ENCODE results near the gene KDM4E.
"Not testable (repeated sequence)": the region's sequence is repeated elsewhere in the genome, so short reads cannot be mapped to it uniquely, and the experiment has no call there.

KDM4E gene

GRCh38 chr11:95024958-95025357 lies at the start of gene KDM4E:
Gene KDM4E, plus strand, starts transcription at chr11:95025258. Its CDS starts 300 bp downstream, at chr11:95025558.
- no peak for DNase-seq (ENCODE audit: low read depth, low spot score)

DNA sequence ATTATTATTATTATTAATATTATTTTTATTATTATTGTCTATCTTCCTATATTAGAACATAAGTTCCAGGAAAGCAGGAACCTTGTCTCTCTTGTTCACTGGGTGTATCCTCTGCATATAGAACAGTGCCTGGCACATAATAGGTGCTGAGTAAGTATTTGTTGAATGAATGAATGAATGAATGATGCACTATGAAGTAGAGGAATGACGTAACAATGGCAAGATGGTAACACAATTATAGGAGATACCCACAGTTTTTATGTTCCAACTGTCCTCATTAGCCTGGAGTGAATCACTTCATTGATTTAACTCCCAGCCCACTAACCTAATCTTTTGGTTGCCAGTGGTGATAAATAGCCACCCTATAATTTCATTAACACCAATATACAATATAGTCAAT lies 49.5 kb upstream of the KDM4E start:
- DNase-seq (ENCODE audit: low read depth, low spot score): no peak

- no peak for DNase-seq (ENCODE audit: low read depth, low spot score)
These were observed 37.7 kb upstream of the KDM4E start for GRCh38 chr11:94987378-94987777.

DNA sequence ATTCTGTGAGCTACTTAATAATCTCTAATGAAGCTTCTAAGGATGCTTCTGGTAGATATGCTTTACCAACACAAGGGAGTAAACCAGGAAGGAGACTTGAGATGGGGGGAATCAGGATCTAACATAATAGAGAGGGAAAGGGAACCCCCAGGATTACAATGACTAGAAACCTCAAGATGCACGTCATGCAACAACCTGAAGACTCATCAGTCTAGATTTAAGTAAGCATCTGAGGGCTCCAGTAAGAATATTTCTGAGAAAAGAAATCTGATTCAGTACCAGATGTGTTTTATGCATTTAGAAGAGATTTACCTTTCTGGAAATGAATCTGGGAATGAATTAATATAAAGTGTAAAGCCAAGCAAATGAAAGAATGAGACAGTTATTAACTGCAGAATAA lies 36.3 kb upstream of the KDM4E start:
- DNase-seq (ENCODE audit: low read depth, low spot score): no peak

DNA sequence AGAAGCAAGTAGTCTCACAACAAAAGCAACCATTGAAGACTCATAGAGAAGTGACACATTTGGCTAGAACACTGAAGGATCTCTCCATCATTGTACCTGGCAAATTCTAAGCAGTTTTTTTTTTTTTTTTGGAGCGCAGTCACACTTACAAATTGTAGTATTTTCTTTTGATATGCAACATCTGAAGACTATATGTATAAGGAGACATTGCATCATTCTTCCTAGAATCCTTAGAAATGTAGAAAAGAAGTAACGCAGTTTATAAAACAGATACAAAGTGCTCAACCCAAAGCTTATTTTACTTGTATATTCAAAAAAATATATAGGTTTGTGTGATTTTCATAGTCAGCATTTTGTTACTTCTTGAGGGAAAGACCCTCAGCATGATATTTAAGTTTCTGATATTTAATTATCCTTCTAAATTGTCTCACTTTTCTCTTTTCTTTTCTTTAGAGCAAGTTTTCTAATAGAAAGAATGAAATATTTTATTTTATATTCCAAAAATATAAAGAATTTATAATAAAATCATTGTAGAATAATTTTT lies 31.6 kb upstream of the KDM4E start:
- no peak for DNase-seq (ENCODE audit: low read depth, low spot score)

DNA sequence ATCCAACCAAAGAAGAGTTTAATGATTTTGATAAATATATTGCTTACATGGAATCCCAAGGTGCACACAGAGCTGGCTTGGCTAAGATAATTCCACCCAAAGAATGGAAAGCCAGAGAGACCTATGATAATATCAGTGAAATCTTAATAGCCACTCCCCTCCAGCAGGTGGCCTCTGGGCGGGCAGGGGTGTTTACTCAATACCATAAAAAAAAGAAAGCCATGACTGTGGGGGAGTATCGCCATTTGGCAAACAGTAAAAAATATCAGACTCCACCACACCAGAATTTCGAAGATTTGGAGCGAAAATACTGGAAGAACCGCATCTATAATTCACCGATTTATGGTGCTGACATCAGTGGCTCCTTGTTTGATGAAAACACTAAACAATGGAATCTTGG lies 27.6 kb upstream of the KDM4E start:
- no peak for DNase-seq (ENCODE audit: low read depth, low spot score)

- DNase-seq (ENCODE audit: low read depth, low spot score): no peak
These were observed 26.8 kb upstream of the KDM4E start for GRCh38 chr11:94998285-94998684.

DNA sequence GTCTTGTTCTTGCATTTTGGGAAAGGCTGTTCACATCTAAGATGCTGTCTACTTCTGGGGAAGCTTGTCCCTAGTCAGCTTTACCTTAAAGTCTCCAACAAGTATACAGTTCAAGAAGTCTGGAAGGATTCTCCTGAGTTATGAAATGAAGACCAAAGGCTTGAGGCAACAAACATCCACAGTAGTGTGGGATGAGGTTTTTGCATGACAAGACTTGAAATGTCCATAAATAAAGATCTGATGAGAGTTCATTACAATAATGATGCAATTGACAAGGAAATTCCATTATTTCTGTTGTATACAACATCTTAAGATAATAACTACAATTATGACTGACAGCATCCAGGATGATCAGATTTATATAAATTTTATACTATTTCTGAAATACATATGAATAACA lies 21.3 kb upstream of the KDM4E start:
- DNase-seq (ENCODE audit: low read depth, low spot score): no peak

DNA sequence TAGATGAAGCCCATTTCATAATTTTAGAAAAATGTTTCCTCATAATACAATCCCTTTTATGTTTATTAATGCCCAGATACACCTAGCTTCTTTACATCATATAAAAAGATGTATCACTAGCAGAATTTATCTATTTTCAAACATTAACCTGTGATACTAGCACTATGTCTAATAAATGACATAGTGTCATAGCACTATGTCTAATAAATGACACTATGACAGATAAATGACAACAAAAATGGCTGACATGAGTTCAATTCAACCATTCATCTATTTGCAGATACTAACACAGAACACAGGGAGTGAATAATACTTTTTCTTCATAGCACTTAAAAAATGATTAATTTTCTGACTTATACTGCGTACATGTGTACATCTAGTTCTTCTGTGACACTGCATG lies 19.4 kb upstream of the KDM4E start:
- DNase-seq (ENCODE audit: low read depth, low spot score): no peak

DNA sequence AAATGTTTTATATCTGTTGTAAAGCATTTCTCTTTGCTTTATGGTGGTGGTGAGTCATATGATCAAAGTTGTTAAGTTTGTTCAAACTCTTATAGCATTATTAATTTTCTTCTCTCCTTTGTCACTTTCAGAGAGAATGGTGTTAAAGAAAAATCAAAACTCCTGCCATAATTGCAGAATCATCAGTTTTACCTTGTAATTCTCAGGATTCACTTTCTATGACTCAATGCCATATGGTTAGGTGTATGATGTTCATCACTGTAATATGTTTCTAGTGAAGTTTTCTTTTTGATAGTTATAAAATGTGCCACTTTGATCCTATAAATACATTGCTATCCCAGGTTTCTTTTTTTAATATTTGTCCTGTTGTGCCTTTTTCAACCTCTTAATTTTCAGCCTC lies 13.7 kb upstream of the KDM4E start:
- no peak for DNase-seq (ENCODE audit: low read depth, low spot score)

DNA sequence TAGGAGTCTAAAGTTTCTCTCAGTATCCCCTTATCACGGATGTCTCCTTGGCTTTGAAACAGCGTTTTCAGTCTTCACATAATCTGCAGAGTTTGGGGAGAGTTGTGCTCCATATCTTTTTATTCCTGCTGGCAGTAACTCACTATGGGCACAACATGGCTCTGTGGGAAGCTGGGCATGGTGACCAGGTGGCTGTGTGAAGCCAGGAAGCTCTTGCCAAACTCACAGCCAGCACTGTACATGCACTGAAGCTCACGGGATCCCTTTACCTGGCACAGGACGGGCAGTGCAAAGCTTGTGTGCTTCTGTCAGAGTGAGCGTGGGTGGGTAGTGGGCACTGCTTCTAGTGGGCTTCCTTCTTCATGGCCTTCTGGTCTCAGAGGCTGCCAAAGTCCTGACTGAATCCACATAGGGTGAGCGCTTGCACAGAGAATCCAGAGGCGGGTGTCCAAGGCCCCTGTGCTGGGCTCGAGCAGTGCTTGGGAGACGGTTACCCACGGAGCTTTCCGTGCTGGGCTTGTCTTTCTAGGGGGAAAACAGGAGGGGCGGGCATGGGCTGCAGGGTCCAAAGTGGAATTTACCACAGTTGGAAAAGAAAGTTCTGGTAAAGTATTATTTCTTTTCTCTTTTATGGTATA lies 10.8 kb upstream of the KDM4E start:
- no peak for DNase-seq (ENCODE audit: low read depth, low spot score)

- no peak for DNase-seq (ENCODE audit: low read depth, low spot score)
These were observed 8.9 kb upstream of the KDM4E start for GRCh38 chr11:95016139-95016538.

- not testable (repeated sequence) for DNase-seq (ENCODE audit: low read depth, low spot score)
These were observed 3.6 kb upstream of the KDM4E start for GRCh38 chr11:95021468-95021867.

- DNase-seq (ENCODE audit: low read depth, low spot score): not testable (repeated sequence)
These were observed 536 bp downstream of the KDM4E start for GRCh38 chr11:95025594-95025993.

- no peak for DNase-seq (ENCODE audit: low read depth, low spot score)
These were observed 3.3 kb downstream of the KDM4E start for GRCh38 chr11:95028357-95028756.

DNA sequence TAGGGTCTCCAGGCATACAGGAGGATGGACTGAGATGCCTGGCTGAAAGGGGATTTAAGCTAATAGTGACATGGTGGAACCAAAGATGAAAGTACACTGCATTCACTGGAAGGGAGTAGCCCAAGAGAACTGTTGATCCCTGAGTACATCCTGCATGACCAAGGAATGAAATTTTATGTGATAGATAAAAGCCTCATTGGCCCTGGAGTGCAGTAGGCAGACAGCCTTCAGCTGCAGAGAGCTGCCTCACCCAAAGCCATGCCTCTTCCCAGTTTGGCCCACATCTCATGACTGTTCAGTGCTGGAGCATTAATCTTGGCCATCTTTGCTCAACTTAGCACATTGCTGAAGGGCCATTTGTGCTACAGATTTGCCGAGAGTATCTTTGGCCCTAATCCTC lies 8.0 kb downstream of the KDM4E start:
- no peak for DNase-seq (ENCODE audit: low read depth, low spot score)

DNA sequence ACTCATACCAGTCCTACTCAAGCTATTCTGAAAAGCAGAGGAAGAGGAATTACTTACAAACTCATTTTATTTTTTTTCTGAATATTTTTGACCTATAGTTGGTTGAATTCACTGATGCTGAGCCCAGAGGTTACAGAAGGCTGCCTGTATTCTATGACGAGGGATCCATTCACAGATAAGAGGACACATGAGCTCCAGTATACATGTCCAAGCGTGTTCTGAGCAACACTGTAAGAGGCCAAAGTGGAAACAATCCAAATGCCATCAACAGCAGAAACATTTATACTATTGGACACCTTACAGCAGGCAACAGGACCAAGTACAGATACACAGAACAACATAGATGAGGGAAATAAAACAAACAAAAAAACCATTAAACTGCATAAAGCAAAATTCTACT lies 10.3 kb downstream of the KDM4E start:
- DNase-seq (ENCODE audit: low read depth, low spot score): no peak

GRCh38 chr11:95037356-95038035 lies 12.4 kb downstream of the KDM4E start:
- DNase-seq (ENCODE audit: low read depth, low spot score): not testable (repeated sequence)

DNA sequence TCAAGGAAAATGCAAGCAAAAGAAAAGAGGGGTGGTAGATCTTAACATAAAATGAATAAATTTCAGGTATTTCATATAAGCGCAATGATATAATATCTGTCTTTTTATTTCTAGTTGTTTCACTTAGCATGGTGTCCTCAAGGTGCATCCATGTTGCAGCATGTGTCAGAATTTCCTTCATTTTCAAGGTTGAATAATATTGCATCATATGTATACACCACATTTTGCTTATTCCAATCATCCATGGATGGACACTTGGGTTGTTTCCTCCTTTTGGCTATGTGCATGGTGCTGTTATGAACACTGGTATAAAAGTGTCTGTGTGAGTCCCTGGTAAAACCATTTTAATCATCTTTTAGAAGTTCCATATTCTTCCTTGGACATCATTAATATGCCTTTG lies 17.2 kb downstream of the KDM4E start:
- no peak for DNase-seq (ENCODE audit: low read depth, low spot score)

GRCh38 chr11:95042906-95043305 lies 17.8 kb downstream of the KDM4E start:
- no peak for DNase-seq (ENCODE audit: low read depth, low spot score)

DNA sequence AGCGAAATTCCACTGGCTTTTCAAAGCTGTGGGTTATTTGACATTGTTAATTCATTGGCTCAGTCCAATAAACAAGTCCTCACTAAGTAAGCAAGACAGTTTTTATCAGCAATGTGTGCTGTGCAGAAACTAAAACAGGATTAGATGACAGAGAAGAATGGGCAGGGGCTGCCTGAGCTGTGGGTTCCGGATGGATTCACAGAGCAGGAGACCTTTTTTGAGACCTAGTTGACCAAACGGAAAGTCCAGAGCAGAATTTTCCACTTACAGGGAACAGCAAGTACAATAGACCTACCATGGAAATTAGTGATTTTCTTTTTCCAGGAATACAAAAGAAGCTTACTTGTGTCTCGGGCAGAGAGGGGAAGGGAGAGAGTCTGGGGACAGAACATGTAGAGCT lies 19.0 kb downstream of the KDM4E start:
- DNase-seq (ENCODE audit: low read depth, low spot score): no peak

- DNase-seq (ENCODE audit: low read depth, low spot score): no peak
These were observed 20.8 kb downstream of the KDM4E start for GRCh38 chr11:95045812-95046211.

DNA sequence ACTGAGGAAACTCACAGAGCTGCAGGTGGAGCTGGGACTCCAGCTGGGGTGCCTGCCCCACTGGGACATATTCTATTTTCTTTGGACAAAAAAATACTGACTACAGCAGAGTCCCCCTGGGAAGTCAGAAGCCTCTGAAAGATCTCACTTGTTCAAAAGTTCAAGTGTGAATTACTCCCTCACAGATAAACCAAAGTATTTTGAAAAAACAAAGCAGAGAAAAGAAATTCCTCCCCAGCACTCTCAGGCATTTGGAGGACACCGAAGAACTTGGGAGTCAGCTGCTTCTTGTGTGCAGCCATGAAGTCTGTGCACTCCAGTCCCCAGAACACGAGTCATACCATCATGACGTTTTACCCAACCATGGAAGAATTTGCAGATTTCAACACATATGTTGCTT lies 24.1 kb downstream of the KDM4E start, which contains the start of gene KDM4F:
TSS of gene KDM4F (plus strand) at position 301 of the 400 bp plus-strand sequence.
- DNase-seq (ENCODE audit: low read depth, low spot score): not testable (repeated sequence)

Measured in brain pericyte (primary cell).